ENCODE data around the gene AUTS2. TPM values are rescaled to one million over a fixed set of nuclear protein-coding genes. Genes with fewer than 3 reads are reported as not detected.

Gene AUTS2
- polyA plus RNA-seq, 1 donor (not counting 4 experiments of a cell fraction or from before 2014, with no cell fraction given) = 4.7 TPM

DNA sequence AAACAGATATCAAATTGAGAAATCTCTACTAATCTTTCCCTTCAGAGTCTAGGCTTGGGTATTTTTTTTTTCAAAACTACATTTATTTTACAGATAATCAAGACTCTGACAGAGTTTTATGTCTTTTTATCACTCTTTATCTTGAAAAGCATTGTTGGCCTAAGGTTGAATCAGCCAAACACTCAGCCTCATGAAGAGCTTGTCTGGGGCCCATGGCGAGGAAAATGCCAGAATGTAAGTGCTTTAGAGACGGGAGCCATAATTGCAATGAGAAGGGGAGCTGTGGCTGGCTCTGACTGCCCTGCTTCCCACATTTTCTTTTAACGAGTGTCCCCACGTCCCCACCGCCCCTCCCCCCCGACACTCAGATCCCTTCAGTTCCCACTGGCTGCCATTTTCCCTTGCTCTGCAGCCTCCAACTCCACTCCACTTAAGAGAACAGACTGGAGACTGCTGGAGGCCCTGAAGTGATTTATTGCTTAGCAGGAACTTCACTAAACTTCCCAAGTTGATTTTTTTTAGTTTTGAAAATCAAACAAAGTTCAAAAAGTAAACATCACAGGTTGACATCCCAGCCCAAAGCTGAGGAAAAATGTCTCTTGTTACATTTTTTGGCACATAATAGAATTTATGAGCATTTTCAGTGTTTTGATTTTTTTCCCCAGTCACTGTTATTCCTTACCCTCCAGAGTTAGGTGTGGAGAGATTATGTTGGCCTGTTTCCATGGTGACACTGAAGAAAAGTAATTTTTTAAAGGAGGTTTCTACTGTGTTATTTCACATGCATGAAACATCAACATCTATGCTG, 896.2 kb downstream of the AUTS2 start:
- no peaks in the 10 kb centered on the region for H3K9me1 ChIP-seq (ENCODE audit: control insufficient read depth, extremely low read depth, insufficient read depth, low read length)
- no peaks in the 10 kb centered on the region for H3K27me3 ChIP-seq (ENCODE audit: control insufficient read depth, extremely low read depth, insufficient read depth, low read length)
- TF ChIP-seq, protein P1, sequence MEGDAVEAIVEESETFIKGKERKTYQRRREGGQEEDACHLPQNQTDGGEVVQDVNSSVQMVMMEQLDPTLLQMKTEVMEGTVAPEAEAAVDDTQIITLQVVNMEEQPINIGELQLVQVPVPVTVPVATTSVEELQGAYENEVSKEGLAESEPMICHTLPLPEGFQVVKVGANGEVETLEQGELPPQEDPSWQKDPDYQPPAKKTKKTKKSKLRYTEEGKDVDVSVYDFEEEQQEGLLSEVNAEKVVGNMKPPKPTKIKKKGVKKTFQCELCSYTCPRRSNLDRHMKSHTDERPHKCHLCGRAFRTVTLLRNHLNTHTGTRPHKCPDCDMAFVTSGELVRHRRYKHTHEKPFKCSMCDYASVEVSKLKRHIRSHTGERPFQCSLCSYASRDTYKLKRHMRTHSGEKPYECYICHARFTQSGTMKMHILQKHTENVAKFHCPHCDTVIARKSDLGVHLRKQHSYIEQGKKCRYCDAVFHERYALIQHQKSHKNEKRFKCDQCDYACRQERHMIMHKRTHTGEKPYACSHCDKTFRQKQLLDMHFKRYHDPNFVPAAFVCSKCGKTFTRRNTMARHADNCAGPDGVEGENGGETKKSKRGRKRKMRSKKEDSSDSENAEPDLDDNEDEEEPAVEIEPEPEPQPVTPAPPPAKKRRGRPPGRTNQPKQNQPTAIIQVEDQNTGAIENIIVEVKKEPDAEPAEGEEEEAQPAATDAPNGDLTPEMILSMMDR (optimal IDR thresholded peaks at IDR 0.05 in 1 of 3, IDR thresholded peaks at IDR 0.05 in 1 of 3, conservative IDR thresholded peaks at IDR 0.05 in 1 of 3; ENCODE audit: extremely low read depth in 1 of 3, insufficient read depth in 2 of 3, low read length in 3 of 3) = no peak
- no peak for TF ChIP-seq EZH2 (IDR thresholded peaks at IDR 0.05; ENCODE audit: low read length)
- no peak overlapping the region for H2AFZ ChIP-seq (ENCODE audit: control insufficient read depth, low read length)
- no peaks in the 10 kb centered on the region for H3K79me2 ChIP-seq (ENCODE audit: control insufficient read depth, insufficient read depth, low read length)
- no peaks in the 10 kb centered on the region for H4K20me1 ChIP-seq (ENCODE audit: control insufficient read depth, extremely low read depth, insufficient read depth, low read length)
- no peak overlapping the region for H3K9ac ChIP-seq (ENCODE audit: control insufficient read depth, extremely low read depth, insufficient read depth, low read length)
- H3K36me3 ChIP-seq (ENCODE audit: control insufficient read depth in 2 of 2, extremely low read depth in 1 of 2, insufficient read depth in 2 of 2, low read length in 2 of 2) = no peaks in the 10 kb centered on the region
- H3K4me2 ChIP-seq (ENCODE audit: control insufficient read depth, extremely low read depth, insufficient read depth, low read depth, low read length) = no peak overlapping the region
- no peak overlapping the region for H3K4me3 ChIP-seq (ENCODE audit: control insufficient read depth in 2 of 3, extremely low read depth in 1 of 3, insufficient read depth in 2 of 3, low read depth in 1 of 3, low read length in 3 of 3)
- no peak for DNase-seq (ENCODE audit: low read depth, low spot score)
- H3K27ac ChIP-seq (ENCODE audit: control insufficient read depth, insufficient read depth, low read length) = no peak overlapping the region
- FAIRE-seq = no peak
- dilution Hi-C loops (cut with MboI; ENCODE audit: extremely low pct_ligation_motif_present, low sequenced_read_pairs) = no loop called here
- no peaks in the 10 kb centered on the region for H3K9me3 ChIP-seq (ENCODE audit: control insufficient read depth, low read depth, low read length)
- peaks cover 15% of the 10 kb centered on the region for H3K4me1 ChIP-seq (ENCODE audit: control insufficient read depth, extremely low read depth, insufficient read depth, low read length)

DNA sequence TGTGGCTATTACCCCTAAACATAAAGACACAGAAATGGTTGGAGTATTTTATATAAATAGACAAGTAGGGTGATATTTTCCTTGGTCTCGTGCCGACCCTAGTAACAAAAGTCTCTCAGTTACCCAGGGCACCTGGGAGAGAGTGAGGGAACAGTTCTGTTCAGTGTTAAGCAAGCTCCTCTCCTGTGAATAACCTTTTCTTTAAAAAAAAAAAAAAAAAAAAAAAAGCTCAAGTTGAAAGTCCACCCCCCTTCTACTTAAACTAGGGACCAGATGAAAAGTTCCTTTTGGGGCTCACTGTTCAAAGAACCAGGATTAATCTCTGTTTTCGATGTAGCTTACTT, 896.7 kb downstream of the AUTS2 start:
- dilution Hi-C loops (cut with MboI; ENCODE audit: extremely low pct_ligation_motif_present, low sequenced_read_pairs) = no loop called here
- TF ChIP-seq, protein P1 (optimal IDR thresholded peaks at IDR 0.05 in 1 of 3, IDR thresholded peaks at IDR 0.05 in 1 of 3, conservative IDR thresholded peaks at IDR 0.05 in 1 of 3; ENCODE audit: extremely low read depth in 1 of 3, insufficient read depth in 2 of 3, low read length in 3 of 3) = no peak
- TF ChIP-seq EZH2 (IDR thresholded peaks at IDR 0.05; ENCODE audit: low read length) = no peak
- no peaks in the 10 kb centered on the region for H3K36me3 ChIP-seq (ENCODE audit: control insufficient read depth in 2 of 2, extremely low read depth in 1 of 2, insufficient read depth in 2 of 2, low read length in 2 of 2)
- no peak overlapping the region for H3K27ac ChIP-seq (ENCODE audit: control insufficient read depth, insufficient read depth, low read length)
- no peak overlapping the region for H2AFZ ChIP-seq (ENCODE audit: control insufficient read depth, low read length)
- no peak overlapping the region for H3K9ac ChIP-seq (ENCODE audit: control insufficient read depth, extremely low read depth, insufficient read depth, low read length)
- peaks cover 15% of the 10 kb centered on the region for H3K4me1 ChIP-seq (ENCODE audit: control insufficient read depth, extremely low read depth, insufficient read depth, low read length)
- H4K20me1 ChIP-seq (ENCODE audit: control insufficient read depth, extremely low read depth, insufficient read depth, low read length) = no peaks in the 10 kb centered on the region
- no peak overlapping the region for H3K4me3 ChIP-seq (ENCODE audit: control insufficient read depth in 2 of 3, extremely low read depth in 1 of 3, insufficient read depth in 2 of 3, low read depth in 1 of 3, low read length in 3 of 3)
- DNase-seq (ENCODE audit: low read depth, low spot score) (no peak), FAIRE-seq (no peak)
- H3K4me2 ChIP-seq (ENCODE audit: control insufficient read depth, extremely low read depth, insufficient read depth, low read depth, low read length) = no peak overlapping the region
- no peaks in the 10 kb centered on the region for H3K9me1 ChIP-seq (ENCODE audit: control insufficient read depth, extremely low read depth, insufficient read depth, low read length)
- H3K9me3 ChIP-seq (ENCODE audit: control insufficient read depth, low read depth, low read length) = no peaks in the 10 kb centered on the region
- no peaks in the 10 kb centered on the region for H3K79me2 ChIP-seq (ENCODE audit: control insufficient read depth, insufficient read depth, low read length)
- H3K27me3 ChIP-seq (ENCODE audit: control insufficient read depth, extremely low read depth, insufficient read depth, low read length) = no peaks in the 10 kb centered on the region
